ENCODE data around the gene SIGLEC11. TPM values are rescaled to one million over a fixed set of nuclear protein-coding genes. Genes with fewer than 3 reads are reported as not detected.

Gene SIGLEC11
- total RNA-seq, 1 donor from 2014 or later: not detected

DNA sequence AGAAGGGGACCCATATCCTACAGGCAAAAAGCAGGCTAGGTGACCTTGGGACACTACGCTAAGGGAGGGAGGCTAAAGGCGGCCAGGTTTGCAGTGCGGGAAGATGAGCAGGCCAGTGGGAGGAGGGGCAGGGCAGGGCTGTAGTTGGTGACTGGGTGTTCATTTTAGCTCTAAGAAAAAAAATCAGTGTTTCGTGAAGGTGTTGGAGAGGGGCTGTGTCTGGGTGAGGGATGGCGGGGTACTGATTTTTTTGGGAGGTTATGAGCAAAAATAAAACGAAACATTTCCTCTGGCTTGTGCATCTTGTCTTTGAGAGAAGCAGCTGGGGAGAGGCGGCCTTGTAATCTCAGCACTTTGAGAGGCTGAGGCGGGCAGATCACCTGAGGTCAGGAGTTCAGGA lies 27.3 kb downstream of the SIGLEC11 start:
- Mint-ChIP-seq H3K4me1 (ENCODE audit: unreplicated experiment) (peaks cover 1% of the 10 kb centered on the region), H3K9me3 (ENCODE audit: unreplicated experiment) (no peaks in the 10 kb centered on the region), H3K36me3 (ENCODE audit: low read depth, unreplicated experiment) (peaks cover 19% of the 10 kb centered on the region), H3K27me3 (ENCODE audit: unreplicated experiment) (peaks cover 15% of the 10 kb centered on the region), H3K4me3 (ENCODE audit: unreplicated experiment) (peak overlapping the region; percentile 35), H3K27ac (ENCODE audit: unreplicated experiment) (peak overlapping the region; percentile 11)
- TF ChIP-seq, protein P1, sequence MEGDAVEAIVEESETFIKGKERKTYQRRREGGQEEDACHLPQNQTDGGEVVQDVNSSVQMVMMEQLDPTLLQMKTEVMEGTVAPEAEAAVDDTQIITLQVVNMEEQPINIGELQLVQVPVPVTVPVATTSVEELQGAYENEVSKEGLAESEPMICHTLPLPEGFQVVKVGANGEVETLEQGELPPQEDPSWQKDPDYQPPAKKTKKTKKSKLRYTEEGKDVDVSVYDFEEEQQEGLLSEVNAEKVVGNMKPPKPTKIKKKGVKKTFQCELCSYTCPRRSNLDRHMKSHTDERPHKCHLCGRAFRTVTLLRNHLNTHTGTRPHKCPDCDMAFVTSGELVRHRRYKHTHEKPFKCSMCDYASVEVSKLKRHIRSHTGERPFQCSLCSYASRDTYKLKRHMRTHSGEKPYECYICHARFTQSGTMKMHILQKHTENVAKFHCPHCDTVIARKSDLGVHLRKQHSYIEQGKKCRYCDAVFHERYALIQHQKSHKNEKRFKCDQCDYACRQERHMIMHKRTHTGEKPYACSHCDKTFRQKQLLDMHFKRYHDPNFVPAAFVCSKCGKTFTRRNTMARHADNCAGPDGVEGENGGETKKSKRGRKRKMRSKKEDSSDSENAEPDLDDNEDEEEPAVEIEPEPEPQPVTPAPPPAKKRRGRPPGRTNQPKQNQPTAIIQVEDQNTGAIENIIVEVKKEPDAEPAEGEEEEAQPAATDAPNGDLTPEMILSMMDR (IDR thresholded peaks at IDR 0.05; ENCODE audit: unreplicated experiment): no peak
- no peak for DNase-seq (ENCODE audit: low spot score)

DNA sequence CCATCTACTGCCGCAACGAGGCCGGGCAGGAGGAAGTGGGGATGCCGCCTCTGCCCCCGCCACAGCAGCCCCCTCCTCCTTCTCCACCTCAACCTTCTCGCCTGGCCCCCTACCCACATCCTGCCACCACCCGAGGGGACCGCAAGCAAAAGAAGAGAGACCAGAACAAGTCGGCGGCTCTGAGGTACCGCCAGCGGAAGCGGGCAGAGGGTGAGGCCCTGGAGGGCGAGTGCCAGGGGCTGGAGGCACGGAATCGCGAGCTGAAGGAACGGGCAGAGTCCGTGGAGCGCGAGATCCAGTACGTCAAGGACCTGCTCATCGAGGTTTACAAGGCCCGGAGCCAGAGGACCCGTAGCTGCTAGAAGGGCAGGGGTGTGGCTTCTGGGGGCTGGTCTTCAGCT lies 28.2 kb downstream of the SIGLEC11 start:
- Mint-ChIP-seq H3K4me3 (ENCODE audit: unreplicated experiment) (no peak overlapping the region), H3K27ac (ENCODE audit: unreplicated experiment) (no peak overlapping the region), H3K4me1 (ENCODE audit: unreplicated experiment) (peaks cover 8% of the 10 kb centered on the region), H3K27me3 (ENCODE audit: unreplicated experiment) (peaks cover 24% of the 10 kb centered on the region), H3K36me3 (ENCODE audit: low read depth, unreplicated experiment) (peaks cover 24% of the 10 kb centered on the region), H3K9me3 (ENCODE audit: unreplicated experiment) (no peaks in the 10 kb centered on the region)
- TF ChIP-seq, protein P1 (IDR thresholded peaks at IDR 0.05; ENCODE audit: unreplicated experiment): no peak
- DNase-seq (ENCODE audit: low spot score): no peak

DNA sequence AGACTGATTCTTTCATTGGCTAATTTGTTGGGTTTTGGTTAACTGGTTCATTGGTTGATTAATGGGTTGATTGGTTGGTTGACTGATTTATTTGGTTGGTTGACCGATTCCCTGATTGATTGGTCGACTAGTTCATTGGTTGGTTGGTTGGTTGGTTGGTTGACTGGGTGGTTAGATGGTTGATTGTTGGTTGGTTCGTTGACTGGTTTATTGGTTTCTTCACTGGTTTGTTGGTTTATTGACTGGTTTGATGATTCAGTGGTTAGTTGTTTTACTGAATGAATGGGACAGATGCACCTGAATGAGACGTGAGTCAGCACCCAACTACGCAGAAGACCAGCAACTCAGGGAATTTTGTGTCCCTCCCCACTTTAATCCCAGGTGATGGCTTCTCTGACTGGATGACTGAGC lies 28.9 kb downstream of the SIGLEC11 start:
- peaks cover 26% of the 10 kb centered on the region for H3K36me3 Mint-ChIP-seq (ENCODE audit: low read depth, unreplicated experiment)
- TF ChIP-seq, protein P1 (IDR thresholded peaks at IDR 0.05; ENCODE audit: unreplicated experiment): no peak

DNA sequence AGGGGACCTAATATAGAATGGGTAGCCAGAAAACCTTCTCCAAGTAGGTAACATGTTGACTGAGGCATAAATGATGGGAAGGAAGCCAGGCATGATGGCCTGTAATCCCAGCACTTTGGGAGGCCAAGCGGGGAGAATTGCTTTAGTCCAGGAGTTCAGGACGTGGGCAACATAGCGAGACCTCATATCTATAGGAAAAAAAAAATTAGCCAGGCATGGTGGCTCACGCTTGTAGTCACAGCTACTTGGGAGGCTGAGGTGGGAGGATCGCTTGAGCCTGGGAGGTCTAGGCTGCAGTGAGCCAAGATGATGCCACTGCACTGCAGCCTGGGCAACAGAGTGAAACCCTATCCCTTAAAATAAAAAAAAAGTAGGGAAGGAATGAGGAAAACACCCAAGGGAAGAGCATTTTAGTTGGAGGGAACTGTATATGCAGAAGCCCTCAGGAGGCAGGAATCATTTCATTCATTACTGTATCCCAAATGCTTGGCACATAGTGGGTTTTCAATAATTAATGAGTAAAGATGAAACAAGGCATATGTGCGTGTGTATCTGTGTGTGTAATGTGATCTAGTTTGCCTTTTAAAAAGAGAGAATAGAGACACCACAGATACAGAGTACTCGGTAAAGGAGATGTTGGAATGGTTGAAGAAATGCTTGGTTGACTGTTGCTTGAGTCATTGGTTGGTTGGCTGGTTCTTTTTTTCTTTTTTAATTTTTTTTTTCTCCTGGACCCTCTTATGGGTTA lies 29.5 kb downstream of the SIGLEC11 start:
- Mint-ChIP-seq H3K9me3 (ENCODE audit: unreplicated experiment) (no peaks in the 10 kb centered on the region), H3K27me3 (ENCODE audit: unreplicated experiment) (peaks cover 26% of the 10 kb centered on the region), H3K27ac (ENCODE audit: unreplicated experiment) (no peak overlapping the region), H3K36me3 (ENCODE audit: low read depth, unreplicated experiment) (peaks cover 28% of the 10 kb centered on the region), H3K4me1 (ENCODE audit: unreplicated experiment) (peaks cover 13% of the 10 kb centered on the region), H3K4me3 (ENCODE audit: unreplicated experiment) (no peak overlapping the region)
- TF ChIP-seq, protein P1 (IDR thresholded peaks at IDR 0.05; ENCODE audit: unreplicated experiment): no peak
- no peak for DNase-seq (ENCODE audit: low spot score)

More for the DNA sequence above, 28.9 kb downstream of the SIGLEC11 start:
- H3K27ac Mint-ChIP-seq (ENCODE audit: unreplicated experiment): no peak overlapping the region
- no peak overlapping the region for H3K4me3 Mint-ChIP-seq (ENCODE audit: unreplicated experiment)
- H3K27me3 Mint-ChIP-seq (ENCODE audit: unreplicated experiment): peaks cover 25% of the 10 kb centered on the region
- H3K9me3 Mint-ChIP-seq (ENCODE audit: unreplicated experiment): no peaks in the 10 kb centered on the region
- no peak for DNase-seq (ENCODE audit: low spot score)
- H3K4me1 Mint-ChIP-seq (ENCODE audit: unreplicated experiment): peaks cover 13% of the 10 kb centered on the region

DNA sequence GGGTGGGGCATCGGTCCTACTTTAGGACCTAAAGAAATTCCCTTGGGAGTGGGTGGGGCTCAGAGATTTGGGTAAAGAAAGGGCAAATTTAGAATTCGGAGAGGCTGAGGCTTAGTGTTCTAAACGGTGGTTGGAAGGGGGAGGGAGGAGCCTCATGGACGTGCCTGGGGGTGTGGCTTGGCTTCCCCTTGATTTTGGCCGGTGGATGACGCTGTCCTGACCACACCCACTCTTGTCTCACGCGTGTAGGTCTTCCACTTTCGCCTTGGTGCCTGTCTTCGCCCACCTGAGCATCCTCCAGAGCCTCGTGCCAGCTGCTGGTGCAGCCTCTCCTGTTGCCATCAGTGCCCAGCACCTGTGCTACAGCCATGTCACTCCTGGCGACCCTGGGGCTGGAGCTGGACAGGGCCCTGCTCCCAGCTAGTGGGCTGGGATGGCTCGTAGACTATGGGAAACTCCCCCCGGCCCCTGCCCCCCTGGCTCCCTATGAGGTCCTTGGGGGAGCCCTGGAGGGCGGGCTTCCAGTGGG lies 30.4 kb downstream of the SIGLEC11 start:
- Mint-ChIP-seq H3K27ac (ENCODE audit: unreplicated experiment) (peak overlapping the region; percentile 93), H3K9me3 (ENCODE audit: unreplicated experiment) (no peaks in the 10 kb centered on the region), H3K36me3 (ENCODE audit: low read depth, unreplicated experiment) (peaks cover 30% of the 10 kb centered on the region), H3K4me3 (ENCODE audit: unreplicated experiment) (peak overlapping the region; percentile 99), H3K4me1 (ENCODE audit: unreplicated experiment) (peaks cover 13% of the 10 kb centered on the region), H3K27me3 (ENCODE audit: unreplicated experiment) (peaks cover 27% of the 10 kb centered on the region)
- peak; percentile 9 for DNase-seq (ENCODE audit: low spot score)
- TF ChIP-seq, protein P1 (IDR thresholded peaks at IDR 0.05; ENCODE audit: unreplicated experiment): no peak

All from endothelial cell (in vitro differentiated cells).